ENCODE data around the gene CMTM1.
A peak's percentile ranks its signal among the peaks of the same experiment; 100 is the strongest.
"Not testable (repeated sequence)": the region's sequence is repeated elsewhere in the genome, so short reads cannot be mapped to it uniquely, and the experiment has no call there.

CMTM1 gene

DNA sequence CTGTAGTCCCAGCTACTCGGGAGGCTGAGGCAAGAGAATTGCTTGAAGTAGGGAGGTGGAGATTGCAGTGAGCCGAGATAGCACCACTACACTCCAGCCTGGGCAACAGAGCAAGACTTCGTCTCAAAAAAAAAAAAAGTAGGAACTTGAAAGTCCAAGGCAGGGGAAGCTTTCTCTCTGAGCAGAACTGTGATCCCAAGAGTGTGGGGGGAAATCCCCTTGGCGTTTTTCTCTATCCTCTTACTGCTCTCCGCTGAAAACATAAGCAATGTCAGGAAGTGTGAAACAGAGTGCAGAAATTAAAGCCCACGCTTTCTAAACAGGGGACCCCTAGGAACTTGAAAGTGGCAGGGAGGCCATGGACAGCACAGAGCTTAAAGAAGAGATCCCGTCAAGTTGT is 28.5 kb downstream of the CMTM1 start:
- DNase-seq = no peak

DNA sequence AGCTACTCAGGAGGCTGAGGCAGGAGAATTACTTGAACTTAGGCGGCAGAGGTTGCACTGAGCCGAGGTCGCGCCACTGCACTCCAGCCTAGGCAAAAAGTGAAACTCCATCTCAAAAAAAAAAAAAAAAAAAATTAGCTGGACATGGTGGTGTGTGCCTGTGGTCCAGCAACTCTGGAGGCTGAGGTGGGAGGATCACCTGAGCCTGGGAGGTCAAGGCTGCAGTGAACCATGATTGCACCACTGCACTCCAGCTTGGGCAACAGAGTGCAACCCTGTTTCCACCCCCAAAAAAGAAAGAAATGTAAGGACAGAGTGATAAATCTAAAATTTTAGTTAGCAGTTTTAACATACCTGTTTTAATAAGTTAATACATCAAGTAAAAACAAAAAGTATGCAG is 30.3 kb downstream of the CMTM1 start:
- not testable (repeated sequence) for DNase-seq

DNA sequence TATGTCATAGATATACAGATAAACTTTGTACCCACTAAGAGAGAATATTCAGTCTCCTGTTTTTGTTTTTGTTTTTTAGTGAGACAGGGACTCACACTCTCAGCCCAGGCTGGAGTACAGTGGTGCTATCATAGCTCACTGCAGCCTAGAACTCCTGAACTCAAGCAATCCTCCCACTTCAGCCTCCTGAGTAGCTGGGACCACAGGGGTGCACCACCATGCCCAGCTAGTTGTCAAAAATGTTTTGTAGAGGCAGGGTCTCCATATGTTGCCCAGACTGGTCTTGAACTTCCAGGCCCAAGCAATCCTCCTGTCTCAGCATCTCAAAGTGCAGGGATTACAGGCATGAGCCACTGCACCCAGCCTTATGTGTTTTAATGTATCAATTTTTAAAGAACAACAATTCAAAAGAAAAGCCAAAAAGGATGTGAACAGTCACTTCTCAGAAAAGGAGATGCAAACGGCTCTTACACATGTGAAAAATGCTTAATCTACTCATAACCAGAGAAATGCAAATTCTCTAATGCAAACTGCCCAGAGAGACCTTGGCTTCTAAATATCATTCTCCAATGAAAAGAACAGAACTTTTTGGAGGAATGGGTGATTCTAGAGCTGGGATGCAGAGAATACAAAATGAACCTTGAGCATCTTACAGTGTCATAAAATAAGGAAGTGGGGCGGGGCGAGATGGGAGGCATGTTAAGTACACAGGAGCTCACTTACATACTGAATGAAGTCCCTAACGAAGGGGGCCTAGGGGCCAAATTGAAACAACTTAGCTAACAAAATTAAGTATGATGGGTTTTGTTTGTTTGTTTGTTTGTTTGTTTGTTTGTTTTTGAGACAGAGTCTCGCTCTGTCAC is 31.0 kb downstream of the CMTM1 start:
- DNase-seq = no peak

DNA sequence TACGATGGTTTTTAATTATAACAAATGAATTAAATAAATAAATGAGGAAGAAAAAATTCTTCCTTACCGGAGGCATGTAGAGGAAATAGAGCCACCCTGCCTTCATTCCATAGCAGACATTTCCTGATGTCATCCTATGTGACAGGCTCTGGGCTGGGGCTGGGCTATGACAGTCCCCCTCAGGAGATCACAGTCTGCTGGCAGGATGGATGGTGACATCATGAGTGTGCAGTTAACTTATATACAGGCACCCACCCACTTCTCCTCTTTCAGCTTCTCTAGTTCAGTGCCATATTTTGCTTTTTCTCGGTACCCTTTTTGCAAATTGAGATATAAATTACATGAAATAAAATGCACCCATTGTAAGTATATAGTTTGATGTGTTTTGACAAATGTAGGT is 31.9 kb downstream of the CMTM1 start:
- DNase-seq = no peak

DNA sequence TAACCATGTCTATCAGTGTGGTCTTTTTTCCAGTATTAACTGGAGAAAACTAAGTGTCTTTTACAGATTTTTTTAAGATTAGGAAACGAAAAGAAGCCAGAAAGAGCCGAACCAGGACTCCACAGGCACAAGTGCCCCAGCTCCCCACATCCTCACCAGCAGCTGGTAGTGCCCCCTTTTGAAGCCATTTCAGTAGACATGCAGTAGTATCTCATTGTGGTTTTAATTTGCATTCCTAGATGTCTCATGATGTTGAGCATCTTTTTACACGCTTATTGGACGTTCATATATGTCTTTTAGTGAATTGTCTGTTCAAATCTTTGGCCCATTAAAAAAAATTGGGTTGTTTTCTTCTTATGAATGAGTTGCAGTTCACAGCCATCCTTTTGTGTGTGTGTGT is 33.5 kb downstream of the CMTM1 start:
- DNase-seq = no peak

DNA sequence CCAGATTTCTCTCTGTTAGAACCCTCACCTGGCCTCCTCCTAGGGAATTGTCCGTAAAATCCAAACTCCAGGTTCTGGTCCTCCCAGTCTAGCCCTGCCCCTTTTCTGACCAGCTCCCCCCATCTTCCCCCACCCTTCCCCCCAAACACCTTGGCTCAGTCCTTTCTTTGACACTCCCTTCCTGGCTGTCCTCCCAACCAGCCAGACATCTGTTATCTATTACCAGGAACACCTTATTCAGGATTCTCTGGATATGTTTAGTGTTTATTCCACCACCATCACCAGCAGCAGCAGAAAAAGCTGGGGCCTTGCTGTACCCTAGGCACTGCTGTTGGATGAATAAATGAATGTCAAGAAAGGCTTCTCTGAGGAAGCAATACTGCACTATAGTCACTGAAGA is 34.2 kb downstream of the CMTM1 start:
- DNase-seq = no peak

DNA sequence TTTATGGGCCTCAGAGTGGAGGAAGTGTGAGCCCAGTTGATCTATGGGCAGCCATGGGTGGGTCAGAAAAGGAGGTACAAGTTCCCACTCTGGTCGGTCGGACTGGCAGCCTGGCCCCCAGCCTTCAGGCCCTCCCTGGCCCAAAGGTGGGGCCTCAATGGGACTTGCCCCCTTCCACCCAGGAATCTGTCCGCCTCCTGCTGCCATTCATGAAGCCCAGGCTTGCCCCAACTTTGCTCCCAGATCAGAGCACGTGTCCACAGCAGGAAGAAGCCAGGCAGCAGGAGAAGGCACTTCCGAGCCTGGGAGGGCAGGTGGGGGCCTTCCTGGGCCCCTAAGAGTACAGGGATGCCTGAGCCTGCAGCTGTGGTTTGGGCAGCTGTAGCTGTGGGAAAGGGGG is 35.2 kb downstream of the CMTM1 start:
- DNase-seq = no peak

DNA sequence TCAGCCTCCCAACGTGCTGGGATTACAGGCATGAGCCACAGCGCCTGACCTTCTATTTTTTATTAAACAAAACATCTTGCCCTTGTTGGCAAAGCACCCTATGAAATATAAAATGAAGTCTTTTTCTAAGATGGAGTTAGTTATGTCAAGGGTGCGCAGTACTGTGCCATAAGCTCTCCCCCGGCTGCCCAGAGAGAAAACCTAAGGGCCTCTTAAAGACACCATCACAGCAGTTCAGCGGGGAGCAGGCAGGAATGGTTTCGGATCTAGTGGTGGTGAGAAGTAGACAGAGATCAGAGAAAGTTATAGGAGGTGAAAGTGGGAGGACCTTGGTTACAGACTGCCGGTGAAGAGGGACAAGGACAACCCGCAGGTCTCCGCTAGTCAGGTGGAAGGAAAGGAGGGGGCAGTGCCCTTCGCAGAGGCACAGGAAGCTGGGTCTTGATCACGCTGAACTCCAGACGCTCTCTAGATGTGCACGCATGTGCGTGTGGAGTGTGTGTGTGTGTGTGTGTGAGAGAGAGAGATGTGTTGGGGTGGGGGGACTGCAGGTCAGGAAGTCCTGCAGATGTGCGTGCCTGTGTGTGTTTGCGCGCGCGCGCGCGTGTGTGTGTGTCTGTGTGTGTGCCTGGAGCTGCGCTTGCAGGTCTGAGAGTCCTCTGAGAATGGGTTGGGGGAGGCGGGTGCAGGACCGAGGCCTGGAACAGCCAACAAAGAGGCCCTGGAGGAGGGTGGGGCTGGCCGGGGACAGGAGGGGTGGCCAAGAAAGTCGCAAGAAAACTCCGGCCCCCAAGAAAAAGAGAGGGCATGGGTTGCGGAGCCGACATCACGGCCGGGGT is 37.5 kb downstream of the CMTM1 start:
- DNase-seq = peak; percentile 52 to 70

DNA sequence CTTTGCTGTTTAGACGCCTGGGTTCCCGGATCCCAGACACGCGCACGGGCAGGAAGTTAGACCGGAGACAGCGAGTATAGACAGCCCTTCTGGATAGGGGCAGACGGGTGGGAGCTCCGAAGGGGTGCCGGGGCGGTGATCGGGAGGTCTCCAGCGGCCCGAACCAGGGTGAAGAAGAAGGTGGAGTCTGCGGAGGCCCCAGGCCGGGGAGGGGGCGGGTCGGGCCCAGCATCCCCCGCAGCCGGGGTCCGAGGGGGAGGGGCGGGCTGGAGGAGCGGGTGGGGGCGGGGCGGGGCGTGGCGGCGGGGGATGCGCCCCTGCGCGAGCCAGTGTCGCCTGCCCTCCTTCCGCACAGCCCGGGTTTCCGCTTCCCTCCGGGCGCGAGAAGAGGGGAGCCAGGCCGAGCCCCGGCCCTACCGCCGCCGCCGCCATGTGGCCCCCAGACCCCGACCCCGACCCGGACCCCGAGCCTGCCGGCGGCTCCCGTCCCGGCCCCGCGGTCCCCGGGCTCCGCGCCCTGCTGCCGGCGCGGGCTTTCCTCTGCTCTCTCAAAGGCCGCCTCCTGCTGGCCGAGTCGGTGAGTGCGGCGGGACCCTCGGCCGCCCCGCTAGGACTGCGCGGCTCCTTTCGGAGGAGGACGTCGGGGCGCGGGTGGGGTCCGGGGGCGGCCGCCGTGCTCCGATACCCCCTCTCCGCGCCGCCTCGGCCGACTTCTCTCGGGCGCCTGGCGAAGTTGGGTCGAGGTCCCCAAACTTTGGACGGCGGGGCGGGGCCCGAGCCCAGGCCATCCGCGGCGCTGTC is 38.3 kb downstream of the CMTM1 start, which contains the start of gene CMTM3:
TSS of gene CMTM3 (plus strand) at position 329 of the 801 bp plus-strand sequence. CDS start at position 431, 102 bp downstream.
- peak; percentile 49 to 54 for DNase-seq

DNA sequence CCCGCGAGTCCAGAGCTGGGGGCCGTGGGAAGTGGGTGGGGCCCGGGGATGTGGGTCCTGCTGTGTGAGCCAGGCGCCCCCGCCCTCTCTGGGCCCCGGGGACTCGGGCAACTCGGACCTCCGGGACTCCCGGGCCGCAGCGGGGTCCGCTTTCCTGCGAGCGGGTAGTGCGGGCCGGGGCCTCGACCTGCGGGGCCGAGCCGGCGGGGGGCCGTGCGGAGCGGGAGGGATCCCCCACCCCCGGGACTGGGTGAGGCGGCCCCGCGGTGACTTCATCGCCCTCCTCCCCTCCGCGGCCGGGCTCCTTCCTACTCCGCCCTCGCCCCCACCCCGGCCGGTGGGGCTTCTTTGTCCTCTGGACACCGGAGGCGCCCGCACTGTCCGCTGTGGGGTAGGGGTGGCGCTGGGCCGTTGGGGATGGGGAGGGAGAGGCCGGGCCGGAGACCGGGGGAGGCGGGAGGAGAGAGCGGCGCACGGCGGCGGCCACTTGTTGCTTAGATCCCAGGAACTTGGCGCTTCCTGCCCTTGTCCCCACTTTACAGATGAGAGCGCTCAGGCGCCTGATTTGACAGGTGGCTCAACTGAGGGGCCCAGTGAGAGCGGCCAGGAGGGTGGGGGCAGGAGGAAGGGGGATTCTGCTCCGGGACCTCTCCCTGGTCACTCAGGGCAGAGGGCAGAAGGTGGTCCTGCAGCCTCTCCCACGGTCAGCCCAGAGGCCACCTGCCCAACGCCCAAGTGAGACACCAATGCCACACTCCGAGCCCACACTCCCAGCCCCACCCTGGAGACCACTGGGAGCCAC is 39.1 kb downstream of the CMTM1 start:
- no peak for DNase-seq

DNA sequence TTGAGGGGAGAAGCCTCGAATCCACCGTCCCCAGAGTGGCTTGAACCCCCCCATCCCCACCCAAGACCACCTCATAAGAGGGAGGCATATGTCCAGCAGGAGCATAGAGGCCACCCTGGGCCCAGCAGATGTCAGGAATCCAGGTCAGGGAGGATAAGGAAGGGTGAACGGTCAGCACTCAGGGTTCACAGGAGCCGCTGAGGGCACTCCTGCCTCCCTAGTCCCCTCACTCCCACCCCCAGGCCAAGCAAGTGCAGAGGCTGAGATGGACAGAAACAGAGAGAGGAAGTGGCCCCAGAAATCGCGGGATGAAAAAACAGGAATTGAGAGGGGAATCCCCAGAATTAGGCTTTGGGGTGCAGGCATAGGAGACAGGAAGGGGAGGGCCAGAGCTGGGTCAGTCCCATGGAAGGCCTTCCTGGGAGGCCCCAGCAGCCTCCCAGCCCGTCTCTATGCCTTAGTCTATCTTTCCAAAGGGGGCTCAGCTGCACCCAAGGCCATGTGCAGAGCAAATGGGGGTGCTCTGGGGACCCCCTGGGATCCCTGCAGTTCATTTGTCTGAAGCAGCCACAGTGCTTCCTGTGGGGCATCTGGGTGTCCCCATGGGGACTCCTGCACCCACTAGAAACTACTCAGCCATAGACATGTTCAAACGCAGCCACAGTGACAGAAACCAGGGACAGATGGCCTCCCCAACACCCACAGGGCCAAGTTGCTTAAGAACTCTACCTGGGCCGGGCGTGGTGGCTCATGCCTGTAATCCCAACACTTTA is 39.9 kb downstream of the CMTM1 start:
- DNase-seq = no peak

DNA sequence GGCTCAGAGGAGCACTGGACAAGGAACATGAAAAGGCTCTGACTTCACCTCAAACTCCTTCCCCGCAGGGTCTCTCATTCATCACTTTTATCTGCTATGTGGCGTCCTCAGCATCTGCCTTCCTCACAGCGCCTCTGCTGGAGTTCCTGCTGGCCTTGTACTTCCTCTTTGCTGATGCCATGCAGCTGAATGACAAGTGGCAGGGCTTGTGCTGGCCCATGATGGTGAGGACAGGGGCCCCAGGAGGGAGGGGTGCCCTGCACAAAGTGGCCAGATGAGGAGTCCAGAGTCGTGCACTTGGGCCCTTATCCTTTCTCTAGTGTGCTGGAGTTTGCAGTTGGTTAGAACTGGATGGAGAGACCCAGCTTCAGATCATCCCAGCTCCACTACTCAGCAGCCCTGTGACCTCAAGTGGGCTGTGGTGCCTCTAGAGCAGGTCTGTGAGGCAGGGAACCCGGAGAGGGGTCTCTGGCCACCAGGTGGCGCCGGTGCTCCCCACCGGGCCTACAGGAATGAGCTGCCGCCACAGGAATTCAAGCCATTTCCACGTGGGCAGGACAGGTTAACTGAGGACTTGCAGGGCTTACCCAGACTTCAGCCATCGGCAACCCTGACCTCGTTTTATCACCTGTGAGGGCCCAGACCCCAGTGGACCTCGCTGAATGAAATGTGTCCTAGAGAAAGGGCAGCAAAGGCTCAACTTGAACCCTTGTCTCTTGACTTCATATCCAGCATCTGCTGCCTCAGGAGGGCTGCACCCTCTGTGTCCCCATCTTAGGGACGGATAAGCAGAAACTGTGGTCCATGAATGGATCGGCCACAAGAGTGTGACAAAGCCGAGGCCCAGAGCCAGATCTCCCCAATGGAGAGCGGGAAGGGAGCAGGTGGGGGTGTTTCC is 42.3 kb downstream of the CMTM1 start:
- DNase-seq = peak; percentile 61 to 64

DNA sequence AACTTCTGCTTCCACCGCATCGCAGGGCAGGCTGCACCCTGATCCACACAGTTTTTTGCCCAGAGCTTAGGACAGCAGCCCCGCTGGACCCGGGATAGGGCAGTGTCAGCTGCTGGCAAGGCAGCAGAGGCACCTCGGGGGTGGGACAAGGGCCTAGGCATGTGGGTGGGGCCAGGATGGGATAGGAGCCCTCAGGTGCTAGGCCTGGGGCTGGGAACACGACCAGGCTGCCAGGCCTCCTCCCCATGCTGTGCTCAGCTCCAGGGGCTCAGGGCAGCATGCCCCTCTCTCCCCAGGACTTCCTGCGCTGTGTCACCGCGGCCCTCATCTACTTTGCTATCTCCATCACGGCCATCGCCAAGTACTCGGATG is 42.9 kb downstream of the CMTM1 start:
- no peak for DNase-seq

DNA sequence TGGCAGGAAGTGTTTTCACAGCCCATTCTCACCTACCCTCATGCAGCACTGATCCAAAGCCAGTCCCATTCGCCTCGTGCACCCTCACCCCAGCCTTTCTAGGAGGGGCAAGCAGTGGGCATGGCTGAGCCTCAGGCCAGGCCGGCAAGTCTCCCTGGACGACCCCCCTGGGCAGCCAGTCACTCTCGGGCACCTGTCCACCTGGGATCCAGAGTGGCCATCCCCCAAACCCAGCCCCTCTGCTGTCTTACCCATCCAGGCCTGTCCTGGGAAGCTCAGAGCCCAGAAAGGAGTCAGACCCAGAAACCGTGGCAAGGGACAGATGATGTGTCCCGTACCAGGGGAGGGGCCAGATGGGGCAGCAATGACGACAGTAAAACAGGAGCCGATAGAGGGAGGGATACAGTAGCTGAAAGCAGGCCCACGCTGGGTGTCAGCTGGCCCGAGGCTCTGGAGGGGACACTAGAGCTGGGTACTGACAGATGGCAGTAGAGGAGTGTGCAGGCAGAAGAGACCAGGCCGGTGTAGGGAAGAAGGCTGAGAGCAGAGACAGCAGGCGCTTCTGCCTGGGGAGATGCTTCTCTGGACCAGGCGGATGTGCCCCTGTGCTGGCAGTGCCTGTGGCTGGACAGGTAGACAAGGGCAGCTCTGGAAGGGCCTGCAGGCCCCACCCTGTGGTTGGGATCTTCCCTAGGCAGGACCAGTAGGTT is 44.0 kb downstream of the CMTM1 start:
- DNase-seq = no peak

DNA sequence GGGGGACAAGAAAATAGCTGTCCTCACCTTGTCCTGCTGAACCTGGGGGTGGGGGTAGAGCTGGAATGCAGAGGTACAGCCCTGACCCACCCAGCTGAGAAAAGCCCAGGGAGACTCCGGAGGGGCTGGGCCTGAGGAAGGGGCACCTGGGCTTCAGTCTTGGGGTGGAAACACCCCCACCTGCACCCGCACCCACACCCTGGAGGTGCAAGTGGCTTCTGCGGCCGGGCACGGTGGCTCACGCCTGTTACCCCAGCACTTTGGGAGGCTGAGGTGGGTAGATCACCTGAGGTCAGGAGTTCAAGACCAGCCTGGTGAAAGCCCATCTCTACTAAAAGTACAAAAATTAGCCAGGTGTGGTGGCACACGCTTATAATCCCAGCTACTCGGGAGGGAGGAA is 45.7 kb downstream of the CMTM1 start:
- not testable (repeated sequence) for DNase-seq

DNA sequence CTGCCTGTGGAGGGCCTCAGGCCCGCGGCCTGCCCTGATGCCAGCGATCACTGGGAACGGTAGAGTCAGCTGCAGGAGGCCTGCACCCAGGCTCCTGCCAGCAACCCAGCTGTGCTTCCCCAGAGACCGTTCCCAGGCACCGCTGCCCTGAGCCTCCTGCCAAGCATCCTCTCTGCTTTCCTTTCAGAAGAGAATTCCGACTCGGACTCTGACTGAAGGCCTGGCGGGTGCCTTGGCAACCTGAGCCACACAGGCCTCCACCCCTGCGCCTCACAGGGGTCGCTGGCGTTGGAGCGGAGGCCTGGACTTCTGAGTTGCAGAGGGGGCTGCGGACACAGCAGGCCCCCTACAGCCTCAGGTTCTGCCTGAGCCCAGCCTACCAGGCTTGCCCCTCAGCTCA is 46.2 kb downstream of the CMTM1 start:
- DNase-seq = no peak

DNA sequence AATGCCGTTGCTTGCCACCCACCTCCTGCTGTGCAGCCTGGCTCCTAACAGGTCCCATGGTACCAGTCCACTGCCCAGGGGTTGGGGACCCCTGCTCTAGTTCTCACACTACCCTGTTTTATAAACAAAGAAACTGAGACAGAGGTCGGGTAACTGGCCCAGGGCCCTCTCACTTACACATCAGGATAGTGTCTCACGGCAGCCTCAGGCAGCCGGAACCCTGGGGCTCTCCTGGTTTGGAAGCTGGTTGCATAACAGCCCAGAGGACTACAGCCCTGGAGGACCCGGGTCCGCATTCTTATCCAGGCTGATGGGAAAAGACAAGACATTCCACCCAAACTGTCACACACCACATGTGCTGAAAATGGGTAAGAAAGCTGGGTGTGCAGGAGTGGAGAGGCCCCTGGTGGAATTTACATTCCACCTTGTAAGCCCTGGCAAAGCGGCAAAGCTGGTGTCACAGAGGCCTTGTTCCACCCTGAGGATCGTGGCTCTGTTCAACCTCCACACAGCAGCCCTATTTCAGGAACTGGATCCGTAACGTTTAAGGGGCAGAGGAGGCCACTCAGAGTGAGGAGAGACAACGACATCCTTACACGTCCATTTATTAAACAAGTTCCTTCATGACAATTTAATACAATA is 48.0 kb downstream of the CMTM1 start:
- DNase-seq = no peak

DNA sequence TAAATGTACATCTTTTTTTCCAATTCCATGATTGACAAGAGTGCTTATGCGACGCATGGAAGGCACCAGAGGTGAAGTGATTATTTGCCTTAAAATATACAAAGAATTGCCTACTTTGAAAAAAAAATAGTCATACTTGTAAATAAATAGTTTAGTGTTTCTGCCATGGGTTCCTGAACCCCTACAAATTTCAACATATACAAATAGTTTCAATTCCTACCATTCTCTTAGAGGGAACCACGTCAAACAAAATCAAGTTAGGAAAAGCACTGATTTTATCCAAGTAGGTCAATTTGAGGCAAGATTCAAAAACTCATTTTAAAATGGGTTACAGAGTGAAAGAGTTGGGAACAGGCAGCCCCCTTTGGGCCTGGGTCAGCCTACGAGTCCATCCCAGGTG is 49.9 kb downstream of the CMTM1 start:
- no peak for DNase-seq

DNA sequence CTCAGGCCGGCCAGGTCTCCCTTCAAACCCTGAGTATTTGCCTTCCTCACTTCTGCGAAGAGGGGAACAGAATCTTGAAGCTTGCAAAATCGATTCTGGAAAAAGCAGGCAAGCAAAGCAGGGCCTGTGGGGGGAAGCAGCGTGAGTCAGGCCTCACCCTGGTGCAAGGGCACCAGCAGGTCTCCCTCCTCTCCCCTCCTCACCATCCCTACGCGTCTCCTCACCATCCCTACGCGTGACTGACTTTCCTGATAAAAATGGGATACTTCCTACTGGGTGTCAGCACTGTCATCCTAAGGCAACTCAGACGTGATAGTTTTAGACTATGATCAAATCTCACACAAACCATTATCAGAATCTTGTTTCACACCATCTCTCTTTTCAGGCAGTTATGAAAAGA is 50.4 kb downstream of the CMTM1 start:
- DNase-seq = no peak
